Measurements from ENCODE around the gene OR52N5.
A peak's percentile ranks its signal among the peaks of the same experiment; 100 is the strongest.

Gene OR52N5

GRCh38 chr11:5783255-5783654 is at the start of gene OR52N5:
TSS of gene OR52N5 (minus strand) at chr11:5783355. CDS start at chr11:5778634, 4,721 bp downstream.
- no peak for DNase-seq

GRCh38 chr11:5831196-5831829 is 48.2 kb upstream of the OR52N5 start:
- DNase-seq = no peak

GRCh38 chr11:5818245-5818886 is 35.2 kb upstream of the OR52N5 start:
- DNase-seq = no peak

- no peak for DNase-seq
Measured at GRCh38 chr11:5815534-5815933, 32.4 kb upstream of the OR52N5 start.

DNA sequence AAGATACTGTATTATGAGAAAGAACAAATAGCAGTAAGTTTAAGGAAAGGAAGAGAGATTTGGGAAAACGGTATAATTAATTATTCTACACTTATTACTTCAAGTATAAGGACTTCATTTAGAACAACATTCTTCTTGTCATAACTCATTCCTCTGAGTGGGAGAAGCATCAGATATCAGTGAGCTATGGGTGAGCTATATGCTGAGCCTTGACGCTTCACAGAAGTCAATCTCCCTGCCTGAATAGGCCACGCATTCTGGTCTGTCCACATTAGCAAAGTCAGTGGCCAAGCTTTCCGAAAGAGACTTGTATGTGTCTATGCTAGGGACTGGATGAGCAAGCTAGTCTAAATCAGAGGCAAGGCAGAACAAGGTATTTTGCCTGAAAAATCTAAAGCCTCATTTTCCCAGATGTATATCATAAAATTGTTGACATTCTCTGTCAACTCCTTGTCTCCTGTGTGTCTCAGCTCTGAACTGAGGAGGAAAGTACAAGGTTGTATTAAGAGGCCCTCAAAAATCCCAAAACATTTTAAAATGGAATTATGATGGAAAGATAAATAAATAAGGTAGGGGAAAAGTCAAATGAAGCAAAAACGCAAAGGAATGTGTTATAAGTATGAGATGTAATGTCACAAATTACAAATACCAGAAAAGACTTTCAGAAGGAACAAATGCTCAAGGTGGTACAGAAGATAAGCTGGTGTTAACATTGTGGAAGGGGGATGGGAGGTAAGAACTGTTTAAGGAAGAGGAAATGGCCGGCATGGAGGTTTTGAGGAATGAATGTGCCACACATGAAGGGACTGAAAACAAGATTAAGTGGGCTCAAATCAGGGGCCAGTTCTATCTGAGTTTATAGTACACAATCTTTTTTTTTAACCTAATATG is 27.0 kb upstream of the OR52N5 start:
- no peak for DNase-seq

DNA sequence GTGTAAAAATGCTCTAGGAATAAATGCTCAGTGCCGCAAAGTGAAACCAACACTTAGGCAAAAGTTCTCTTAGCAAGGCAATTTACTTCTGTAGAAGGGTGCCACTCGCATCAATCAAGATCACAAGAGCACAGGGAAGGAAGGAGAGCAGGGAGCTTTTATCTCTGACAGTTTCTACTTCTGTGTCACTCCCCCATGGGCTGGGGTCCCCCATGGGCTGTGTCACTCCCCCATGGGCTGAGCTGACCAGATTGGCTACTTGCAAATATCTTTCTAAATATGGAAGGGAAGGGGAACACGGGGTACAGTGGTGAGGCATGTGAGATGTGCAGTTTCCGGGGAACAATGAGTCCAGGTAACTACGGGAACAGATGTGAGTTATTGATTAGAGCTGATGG is 26.0 kb upstream of the OR52N5 start:
- no peak for DNase-seq

- DNase-seq = peak; percentile 48
Measured at GRCh38 chr11:5808500-5809121, 25.5 kb upstream of the OR52N5 start, which contains the start of gene OR52N2. TSS of gene OR52N2 (plus strand) at chr11:5808924. CDS start at chr11:5820336, 11,412 bp downstream.

DNA sequence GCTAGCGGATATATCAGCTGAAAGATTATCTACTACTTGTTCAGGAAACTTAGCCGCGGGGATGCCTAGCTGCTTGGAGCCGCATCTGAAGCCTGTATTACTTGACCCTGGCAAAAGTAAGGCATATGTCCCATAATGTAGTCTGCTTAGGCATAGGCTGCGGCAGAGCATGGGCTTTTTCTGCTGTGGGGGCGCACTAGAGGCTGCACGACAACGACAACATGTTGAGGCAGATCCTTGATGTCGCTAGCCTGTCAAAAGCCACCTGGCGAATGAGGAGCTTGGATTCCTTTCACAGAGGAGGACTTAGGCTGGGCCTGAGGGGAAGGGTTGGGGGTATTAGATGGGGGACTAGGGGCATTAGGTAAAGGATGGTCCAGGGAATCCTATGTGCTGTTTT is 24.4 kb upstream of the OR52N5 start:
- DNase-seq = no peak

DNA sequence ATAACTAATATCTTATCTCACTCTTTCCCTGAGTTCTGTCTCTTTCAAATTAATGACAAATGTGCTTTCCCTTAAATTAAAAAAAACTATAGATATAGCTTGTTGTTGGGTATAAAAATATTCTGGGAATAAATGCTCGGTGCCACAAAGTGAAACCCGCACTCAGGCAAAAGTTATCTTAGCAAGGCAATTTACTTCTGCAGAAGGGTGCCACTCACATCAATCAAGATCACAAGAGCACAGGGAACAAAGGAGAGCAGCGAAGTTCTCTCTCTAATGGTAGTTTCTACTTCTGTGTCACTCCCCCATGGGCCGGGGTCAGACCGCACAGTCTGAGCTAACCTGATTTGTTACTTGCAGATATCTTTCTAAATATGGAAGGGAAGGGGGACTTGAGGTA is 20.8 kb upstream of the OR52N5 start:
- no peak for DNase-seq

- no peak for DNase-seq
Measured at GRCh38 chr11:5796541-5796940, 13.4 kb upstream of the OR52N5 start.

- DNase-seq = no peak
Measured at GRCh38 chr11:5791165-5791564, 8.0 kb upstream of the OR52N5 start, which contains the start of gene OR52N1. TSS of gene OR52N1 (minus strand) at chr11:5791265. CDS start at chr11:5788816, 2,449 bp downstream.

DNA sequence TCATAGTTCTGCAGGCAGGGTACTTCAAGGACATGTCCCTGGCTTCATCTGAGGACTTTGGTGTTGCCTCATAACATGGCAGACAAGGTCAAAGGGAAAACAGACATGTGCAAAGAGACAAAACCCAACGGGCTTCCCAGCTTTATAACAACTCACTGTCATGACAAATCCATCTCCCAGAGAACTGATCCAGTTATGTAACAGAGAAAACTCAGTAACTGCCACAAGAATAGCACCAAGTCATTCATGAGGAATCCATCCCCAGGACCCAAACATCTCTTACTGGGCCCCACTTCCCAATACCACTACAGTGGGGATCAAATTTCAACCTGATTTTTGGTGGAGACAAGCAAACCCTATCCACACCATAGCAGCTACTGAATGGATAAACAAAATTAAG is 16.1 kb downstream of the OR52N5 start:
- DNase-seq = no peak

DNA sequence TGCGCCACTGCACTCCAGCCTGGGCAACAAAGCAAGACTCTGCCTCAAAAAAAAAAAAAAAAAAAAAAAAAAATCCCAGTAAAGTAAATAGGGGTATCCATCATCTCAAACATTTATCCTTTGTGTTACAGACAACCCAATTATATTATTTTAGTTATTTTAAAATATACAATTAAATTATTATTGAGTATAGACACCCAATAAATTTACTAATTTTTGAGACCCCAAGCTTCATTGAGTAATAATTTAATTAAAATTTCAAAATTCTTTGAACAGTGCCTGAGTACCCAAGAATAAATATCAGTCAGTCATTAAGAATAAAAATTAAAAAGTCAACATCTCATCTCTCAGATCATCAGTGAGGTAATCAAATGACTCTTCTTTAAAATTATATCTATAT is 29.2 kb downstream of the OR52N5 start, which contains the start of gene OR52N4:
Gene OR52N4, plus strand, starts transcription at position 301 of the 400 bp plus-strand sequence. CDS start 498 bp downstream, outside the sequence.
- DNase-seq = no peak

GRCh38 chr11:5749836-5750235 is 33.3 kb downstream of the OR52N5 start:
- DNase-seq = no peak

DNA sequence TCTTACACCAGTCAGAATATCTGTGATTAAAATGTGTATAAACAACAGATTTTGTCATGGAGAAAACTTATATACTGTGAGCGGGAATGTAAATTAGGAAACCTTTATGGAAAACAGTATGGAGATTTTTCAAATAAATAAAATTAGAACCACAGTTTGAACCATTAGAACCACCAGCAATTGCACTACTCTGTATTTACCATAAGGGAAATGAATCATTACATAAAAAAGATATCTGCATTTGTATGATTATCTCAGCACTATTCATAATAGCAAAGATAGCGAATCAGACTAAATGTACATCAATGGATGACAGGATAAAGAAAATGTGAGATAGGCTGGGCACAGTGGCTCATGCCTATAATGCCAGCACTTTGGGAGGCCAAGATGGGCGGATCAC is 36.5 kb downstream of the OR52N5 start:
- no peak for DNase-seq

DNA sequence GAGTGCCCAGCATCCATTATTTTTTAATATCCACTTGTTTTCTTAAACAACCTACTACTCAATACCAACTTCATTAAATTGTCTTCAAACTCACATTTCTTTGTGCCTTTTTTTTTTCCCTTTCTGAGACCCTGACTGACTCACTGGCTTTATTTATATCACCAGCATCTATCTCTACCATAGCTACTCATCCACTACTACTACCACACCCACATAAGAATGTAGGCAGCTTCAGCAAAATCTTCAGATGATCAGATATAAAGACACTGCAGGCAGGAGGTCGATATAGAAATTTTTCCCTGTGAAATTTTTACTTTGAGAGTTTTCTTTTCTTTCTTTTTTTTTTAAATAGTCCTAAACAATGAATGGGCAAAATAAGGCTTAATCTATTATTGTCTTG is 44.7 kb downstream of the OR52N5 start:
- no peak for DNase-seq

DNA sequence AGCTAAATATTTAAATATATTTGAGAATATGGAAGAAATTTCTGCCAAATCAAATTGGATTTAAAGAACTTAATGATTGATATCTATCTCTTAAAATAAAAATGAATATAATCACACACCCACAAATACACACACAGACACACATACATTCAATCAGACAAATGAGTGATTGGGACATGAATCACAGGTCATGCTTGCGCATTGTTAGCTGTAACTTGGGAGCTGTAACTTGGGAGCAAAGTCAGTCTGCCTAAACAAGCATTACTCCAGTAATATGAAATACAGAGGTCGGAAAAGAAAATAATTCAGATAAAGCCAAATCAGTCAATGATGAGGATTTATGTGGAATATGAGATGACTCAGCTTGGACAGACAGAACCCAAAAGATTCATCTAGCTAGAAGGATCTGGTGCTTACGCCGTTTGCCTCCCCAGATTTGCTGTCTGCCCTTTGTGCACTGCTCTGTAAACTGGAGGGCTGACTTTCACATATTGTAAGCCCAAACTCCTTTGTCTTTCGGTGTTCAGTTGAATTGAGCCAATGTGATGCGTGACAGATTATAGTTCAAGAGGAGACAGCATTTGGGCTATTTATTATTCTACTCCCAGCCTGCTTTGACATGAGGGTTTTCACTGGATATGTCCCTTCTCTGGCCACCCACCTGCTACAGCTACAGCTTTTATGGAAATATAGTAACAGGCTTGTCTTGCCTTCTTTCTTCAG is 45.3 kb downstream of the OR52N5 start:
- no peak for DNase-seq

- no peak for DNase-seq
Measured at GRCh38 chr11:5737091-5737490, 46.1 kb downstream of the OR52N5 start.

- DNase-seq = no peak
Measured at GRCh38 chr11:5736396-5736795, 46.8 kb downstream of the OR52N5 start, which contains the start of gene OR56B1. TSS of gene OR56B1 (plus strand) at chr11:5736448. CDS start at chr11:5736517, 69 bp downstream.

DNA sequence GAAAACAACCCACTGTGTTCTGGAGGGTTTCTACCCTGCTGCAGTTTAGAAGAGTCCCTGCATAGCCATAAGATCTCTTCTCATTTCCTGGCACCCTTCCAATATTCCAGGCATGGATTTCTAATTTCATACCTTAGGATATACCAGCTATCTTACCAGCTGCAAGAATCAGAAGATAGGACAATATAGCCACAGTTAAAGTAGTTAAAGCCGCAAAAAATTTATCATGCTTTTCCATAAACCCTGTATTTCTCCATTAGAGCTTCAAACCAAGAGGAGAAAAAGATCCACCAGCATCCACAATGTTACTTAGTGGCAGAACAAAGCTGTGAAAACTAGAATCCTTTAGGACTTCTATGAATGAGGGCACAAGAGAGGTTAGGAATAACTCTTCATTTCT is 55.5 kb downstream of the OR52N5 start:
- DNase-seq = no peak

GRCh38 chr11:5726351-5726750 is 56.8 kb downstream of the OR52N5 start:
- no peak for DNase-seq

All from DMS153 (cell line).